ENCODE measurements around the gene C19orf38. TPM values are rescaled to one million over a fixed set of nuclear protein-coding genes. Genes with fewer than 3 reads are reported as not detected.
"Not testable (repeated sequence)": the region's sequence is repeated elsewhere in the genome, so short reads cannot be mapped to it uniquely, and the experiment has no call there.

C19orf38 gene
- total RNA-seq, 1 experiment from 2014 or later, result not detected

DNA sequence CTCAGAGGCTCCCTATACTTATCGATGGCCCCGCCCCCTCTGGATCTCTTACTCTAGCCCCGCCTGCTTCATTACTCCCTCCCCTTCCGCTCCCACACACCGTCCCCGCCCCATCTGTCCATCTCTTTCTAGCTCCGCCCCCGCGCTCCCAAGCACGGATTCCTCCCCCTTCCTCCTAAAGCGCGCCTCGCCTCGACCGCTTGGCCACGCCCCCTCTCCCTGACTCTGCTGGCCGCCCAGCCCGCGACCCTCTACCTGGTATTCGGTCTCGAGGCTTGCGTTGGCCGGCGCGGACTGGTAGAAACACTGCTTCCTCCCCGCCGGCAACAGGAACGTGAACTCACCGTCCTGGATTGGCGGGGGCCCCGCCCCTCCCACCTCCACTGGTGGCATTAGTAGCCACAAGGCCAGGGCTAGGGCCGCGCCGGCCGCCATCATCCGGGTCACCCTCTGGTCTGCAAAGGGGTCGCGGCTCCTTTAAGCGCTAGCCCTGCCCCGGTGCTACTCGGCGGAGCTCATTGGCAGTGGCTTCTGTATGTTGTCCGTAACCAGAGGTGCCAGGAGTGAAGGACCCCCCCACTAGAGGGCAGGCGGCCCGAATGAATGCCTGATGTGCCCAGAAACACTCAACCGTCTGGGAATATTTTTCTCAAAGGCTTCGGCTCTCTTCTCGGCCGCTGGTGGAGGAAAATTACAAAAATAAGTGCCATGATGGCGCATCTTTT, 12.3 kb upstream of the C19orf38 start, which contains the start of gene TMED1:
TMED1 (minus strand) TSS at position 459 of the 725 bp plus-strand sequence; CDS start at position 438, 21 bp downstream.
- intact Hi-C loops (cut with micrococcal nuclease; ENCODE audit: unreplicated experiment), result no loop called here
- Mint-ChIP-seq H3K27me3 (ENCODE audit: unreplicated experiment) (no peaks in the 10 kb centered on the region), H3K27ac (ENCODE audit: unreplicated experiment) (peak within 1 kb of the TSS; percentile 85), H3K9me3 (ENCODE audit: low read depth, unreplicated experiment) (peaks cover 2% of the 10 kb centered on the region), H3K4me3 (ENCODE audit: low read depth, unreplicated experiment) (peak within 1 kb of the TSS; percentile 80), H3K36me3 (ENCODE audit: insufficient read depth, unreplicated experiment) (peaks cover 41% of the 10 kb centered on the region), H3K4me1 (ENCODE audit: low read depth, unreplicated experiment) (no peaks in the 10 kb centered on the region)
- peak; percentile 97 for DNase-seq
- TF ChIP-seq, protein P1, sequence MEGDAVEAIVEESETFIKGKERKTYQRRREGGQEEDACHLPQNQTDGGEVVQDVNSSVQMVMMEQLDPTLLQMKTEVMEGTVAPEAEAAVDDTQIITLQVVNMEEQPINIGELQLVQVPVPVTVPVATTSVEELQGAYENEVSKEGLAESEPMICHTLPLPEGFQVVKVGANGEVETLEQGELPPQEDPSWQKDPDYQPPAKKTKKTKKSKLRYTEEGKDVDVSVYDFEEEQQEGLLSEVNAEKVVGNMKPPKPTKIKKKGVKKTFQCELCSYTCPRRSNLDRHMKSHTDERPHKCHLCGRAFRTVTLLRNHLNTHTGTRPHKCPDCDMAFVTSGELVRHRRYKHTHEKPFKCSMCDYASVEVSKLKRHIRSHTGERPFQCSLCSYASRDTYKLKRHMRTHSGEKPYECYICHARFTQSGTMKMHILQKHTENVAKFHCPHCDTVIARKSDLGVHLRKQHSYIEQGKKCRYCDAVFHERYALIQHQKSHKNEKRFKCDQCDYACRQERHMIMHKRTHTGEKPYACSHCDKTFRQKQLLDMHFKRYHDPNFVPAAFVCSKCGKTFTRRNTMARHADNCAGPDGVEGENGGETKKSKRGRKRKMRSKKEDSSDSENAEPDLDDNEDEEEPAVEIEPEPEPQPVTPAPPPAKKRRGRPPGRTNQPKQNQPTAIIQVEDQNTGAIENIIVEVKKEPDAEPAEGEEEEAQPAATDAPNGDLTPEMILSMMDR (IDR thresholded peaks at IDR 0.05; ENCODE audit: unreplicated experiment), result no peak
- CTCF ChIA-PET, result interaction anchor here (0.6 to 1.8 kb wide), 9 partner anchors 8 to 118 kb away, joined by 3 to 21 read pairs (median 4); partner anchors contain the start of genes CARM1 and DNM2
- no TSS peak for BruUV-seq (replicated peaks)

DNA sequence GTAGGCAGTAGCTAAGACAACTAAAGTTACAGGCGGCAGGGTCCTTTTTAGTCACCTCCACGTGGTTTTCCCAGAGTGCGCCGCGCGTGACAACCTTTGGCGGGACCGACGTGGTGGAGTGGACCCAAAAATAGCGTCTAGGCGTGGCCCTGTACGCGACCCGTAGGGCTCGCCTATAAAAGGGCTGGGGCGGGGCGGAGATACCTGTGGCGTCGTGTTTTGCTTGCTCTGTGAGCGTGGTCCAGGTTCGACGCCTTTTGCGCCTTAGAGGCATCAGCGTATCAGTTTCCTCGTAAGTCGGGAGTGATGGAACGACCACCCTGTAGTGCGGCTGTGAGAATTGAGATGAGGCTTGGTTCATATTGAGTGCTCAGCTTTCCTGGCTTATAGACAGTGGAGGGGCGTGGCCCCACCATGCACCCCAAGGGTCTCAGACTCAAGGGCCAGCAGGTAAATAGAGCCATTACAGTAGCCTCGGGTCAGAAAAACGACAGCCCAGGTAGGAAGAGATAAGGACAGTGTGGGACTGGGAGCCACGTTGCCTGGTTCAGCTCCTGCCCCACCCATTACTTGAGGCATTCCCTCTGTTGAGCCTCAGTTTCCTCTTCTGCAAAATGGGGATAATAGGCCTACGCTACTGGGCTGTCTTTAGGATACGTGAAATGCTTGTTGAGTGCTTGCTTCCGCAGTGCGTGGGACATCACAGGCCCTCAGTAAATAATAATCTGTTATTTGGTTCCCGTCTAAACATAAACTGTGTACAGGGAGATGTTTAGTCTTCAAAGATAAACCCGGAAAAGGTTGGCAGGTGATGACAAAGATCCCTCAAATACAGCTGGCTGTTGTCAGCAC, 11.5 kb upstream of the C19orf38 start:
- H3K4me1 Mint-ChIP-seq (ENCODE audit: low read depth, unreplicated experiment), result no peaks in the 10 kb centered on the region
- H3K27me3 Mint-ChIP-seq (ENCODE audit: unreplicated experiment), result no peaks in the 10 kb centered on the region
- H3K27ac Mint-ChIP-seq (ENCODE audit: unreplicated experiment), result peak overlapping the region; percentile 85
- CTCF ChIA-PET, result interaction anchor here (0.6 to 1.8 kb wide), 6 partner anchors 17 to 119 kb away, joined by 3 to 21 read pairs (median 4); partner anchors contain the start of genes CARM1 and DNM2
- peak overlapping the region; percentile 80 for H3K4me3 Mint-ChIP-seq (ENCODE audit: low read depth, unreplicated experiment)
- BruUV-seq (replicated peaks), result TSS peak; percentile 34
- peaks cover 33% of the 10 kb centered on the region for H3K36me3 Mint-ChIP-seq (ENCODE audit: insufficient read depth, unreplicated experiment)
- peaks cover 2% of the 10 kb centered on the region for H3K9me3 Mint-ChIP-seq (ENCODE audit: low read depth, unreplicated experiment)
- intact Hi-C loops (cut with micrococcal nuclease; ENCODE audit: unreplicated experiment), result no loop called here
- TF ChIP-seq, protein P1 (IDR thresholded peaks at IDR 0.05; ENCODE audit: unreplicated experiment), result no peak
- DNase-seq, result peak; percentile 67

- H3K9me3 Mint-ChIP-seq (ENCODE audit: low read depth, unreplicated experiment); intact Hi-C loops (cut with micrococcal nuclease; ENCODE audit: unreplicated experiment); H3K4me3 Mint-ChIP-seq (ENCODE audit: low read depth, unreplicated experiment); DNase-seq; H3K27me3 Mint-ChIP-seq (ENCODE audit: unreplicated experiment); H3K4me1 Mint-ChIP-seq (ENCODE audit: low read depth, unreplicated experiment); CTCF ChIA-PET; BruUV-seq (replicated peaks); H3K27ac Mint-ChIP-seq (ENCODE audit: unreplicated experiment): not testable (repeated sequence)
- H3K36me3 Mint-ChIP-seq (ENCODE audit: insufficient read depth, unreplicated experiment), result peaks cover 27% of the 10 kb centered on the region
These were observed 10.6 kb upstream of the C19orf38 start for GRCh38 chr19:10837649-10838048.

DNA sequence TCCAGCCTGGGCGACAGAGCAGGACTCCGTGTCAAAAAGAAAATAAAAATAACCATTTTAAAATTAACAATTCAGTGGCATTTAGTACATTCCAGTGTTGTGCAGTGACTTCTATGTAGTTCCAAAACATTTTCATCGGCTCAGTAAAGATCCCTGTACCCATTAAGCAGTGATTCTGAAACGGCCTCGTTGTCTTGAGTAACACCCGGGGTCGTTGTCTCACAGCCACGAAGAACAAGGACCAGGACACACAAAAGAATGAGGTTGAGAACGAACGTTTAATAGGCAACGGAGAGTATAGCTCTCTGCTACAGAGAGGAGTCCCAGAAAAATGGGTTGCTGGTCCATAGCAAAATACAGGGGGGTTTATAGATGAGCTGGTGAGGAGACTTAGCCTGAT, 9.8 kb upstream of the C19orf38 start:
- H3K27ac Mint-ChIP-seq (ENCODE audit: unreplicated experiment), result no peak overlapping the region
- no TSS peak for BruUV-seq (replicated peaks)
- peaks cover 2% of the 10 kb centered on the region for H3K9me3 Mint-ChIP-seq (ENCODE audit: low read depth, unreplicated experiment)
- no peak for DNase-seq
- H3K4me1 Mint-ChIP-seq (ENCODE audit: low read depth, unreplicated experiment), result no peaks in the 10 kb centered on the region
- peaks cover 22% of the 10 kb centered on the region for H3K36me3 Mint-ChIP-seq (ENCODE audit: insufficient read depth, unreplicated experiment)
- no peaks in the 10 kb centered on the region for H3K27me3 Mint-ChIP-seq (ENCODE audit: unreplicated experiment)
- no peak overlapping the region for H3K4me3 Mint-ChIP-seq (ENCODE audit: low read depth, unreplicated experiment)
- TF ChIP-seq, protein P1 (IDR thresholded peaks at IDR 0.05; ENCODE audit: unreplicated experiment), result no peak
- intact Hi-C loops (cut with micrococcal nuclease; ENCODE audit: unreplicated experiment), result no loop called here
- CTCF ChIA-PET, result no interaction called here
